H1 (cell line): ENCODE results near the gene MSI2. TPM values are rescaled to one million over a fixed set of nuclear protein-coding genes. Genes with fewer than 3 reads are reported as not detected.

Source experiments
- ATF2 ChIP-seq: IDR thresholded peaks from 2 replicates; pipeline ENCODE4 v1.6.1; 2012; ENCODE audit warnings: low read length, inconsistent platforms
- BACH1 ChIP-seq: IDR thresholded peaks from 2 replicates; pipeline ENCODE4 v1.6.1; 2012; ENCODE audit warnings: low read length, improper control_type of control experiment
- BCL11A ChIP-seq, 2 experiments: IDR thresholded peaks; one replicate each; pipeline ENCODE4 v1.6.1; 2011; ENCODE audit warnings: low read depth in 2 of 2, low read length in 2 of 2, mild to moderate bottlenecking in 2 of 2
- HDAC2 ChIP-seq, 2 experiments: fragments of 300-600 bp in 1 of 2; sonication (generic) in 1 of 2; IDR thresholded peaks; 2 replicates each; pipeline ENCODE4 v1.6.1; 2011 to 2012; ENCODE audit warnings: low read depth in 2 of 2, low read length in 2 of 2, mild to moderate bottlenecking in 2 of 2, moderate library complexity in 2 of 2, borderline replicate concordance in 1 of 2, inconsistent platforms in 1 of 2
- JUN ChIP-seq: IDR thresholded peaks from 2 replicates; pipeline ENCODE4 v1.6.1; 2011; ENCODE audit warnings: low read depth, mild to moderate bottlenecking, improper control_type of control experiment, low read length
- polyA plus RNA-seq, 7 experiments: library from polyadenylated mRNA; depleted of rRNA in 3 of 7; stranded (reverse) in 5 of 7; unstranded in 2 of 7; fragments of >200 nt in 5 of 7; fragments of 200-250 nt in 2 of 7; gene quantifications; 1 replicate in 5 of 7; 2 replicates in 1 of 7; 4 replicates in 1 of 7; pipeline versions ENCODE4 v1.2.1 to v1.2.3, GENCODE V29; 2011 to 2013; ENCODE audit warnings: missing spikeins in 2 of 7, mixed read lengths in 2 of 7
- total RNA-seq: library from RNA; stranded (reverse); fragmentation: NEBNext Ultra II Directional; extraction: Animal tissue kit (Norgen Biotek cat#: 25700); gene quantifications from 2 replicates; pipeline ENCODE4 v1.2.1, GENCODE V29; 2021

The MSI2 gene
- total and polyA plus RNA-seq, 2 of the 8 experiments (the other 6 are each of a cell fraction or from before 2014, with no cell fraction given): 36.7 to 80.6 TPM

DNA sequence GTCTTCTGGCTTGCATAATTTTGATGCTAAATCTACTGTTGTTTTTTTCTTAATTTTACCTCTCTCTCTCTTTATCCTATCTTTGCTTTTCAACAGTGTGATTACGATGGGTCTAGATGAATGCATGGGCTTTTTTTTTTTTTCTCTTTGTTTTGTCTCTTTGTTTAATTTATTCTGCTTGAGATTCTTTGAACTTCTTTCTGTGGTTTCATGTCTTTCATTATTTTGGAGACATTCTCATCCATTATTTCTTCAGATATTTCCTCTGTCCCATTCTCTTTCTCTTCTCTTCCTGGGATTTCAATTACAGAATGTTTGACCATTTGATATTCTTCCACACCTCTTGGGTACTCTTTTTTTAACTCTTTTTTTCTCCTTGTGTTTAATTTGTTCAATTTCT, 436.4 kb downstream of the MSI2 start (continued):
- TF ChIP-seq ATF2 (no peak), BCL11A (IDR thresholded peaks at IDR 0.05; ENCODE audit: low read depth in 2 of 2, low read length in 2 of 2) (no peak), HDAC2 (IDR thresholded peaks at IDR 0.05; ENCODE audit: borderline replicate concordance in 1 of 2, low read depth in 2 of 2, low read length in 2 of 2) (no peak), JUN (no peak), BACH1 (no peak)
- TF ChIP-seq, all 59 proteins: peak for 0
